Right cardiac atrium (tissue), 5 donors: ENCODE data around the gene ZBTB49. TPM values are rescaled to one million over a fixed set of nuclear protein-coding genes. Genes with fewer than 3 reads are reported as not detected.

ENCODE experiments used
- ATAC-seq, 2 donors: fragments of 200-7000 bp; cut with Tn5 transposase; one replicate each; pipeline versions ENCODE4 v1.8.0 to v1.9.1; 2020; ENCODE audit warnings: moderate library complexity in 2 of 2, mild to moderate bottlenecking in 1 of 2
- DNase-seq, 3 donors: peaks; one replicate each; pipeline ENCODE4 v3.0.0-alpha.2; 2020
- H3K27ac ChIP-seq: one replicate; pipeline ENCODE4 v1.5.1; 2013; ENCODE audit warnings: mild to moderate bottlenecking, low read length, control low read depth, moderate library complexity
- H3K27me3 ChIP-seq: one replicate; pipeline ENCODE4 v1.6.1; 2013; ENCODE audit not compliant: control insufficient read depth, insufficient read depth
- H3K4me1 ChIP-seq: one replicate; pipeline ENCODE4 v1.6.1; 2013; ENCODE audit warnings: low read length; ENCODE audit not compliant: control insufficient read depth, insufficient read depth
- H3K4me3 ChIP-seq: one replicate; pipeline ENCODE4 v1.5.1; 2013; ENCODE audit warnings: low read length, control low read depth
- H3K9me3 ChIP-seq: one replicate; pipeline ENCODE4 v1.6.1; 2013; ENCODE audit warnings: low read length; ENCODE audit not compliant: control insufficient read depth
- WGBS: extraction: QIAGEN DNeasy Blood & Tissue Kit; methylation state at CpG from one replicate; pipeline ENCODE4 v1.1.7; 2013; 5-methylcytosine and 5-hydroxymethylcytosine counted together
- intact Hi-C, 4 donors: fragments of 100-400 bp; cut with DNase I; formaldehyde crosslinking; loops; one replicate each; pipeline versions ENCODE4 v1.11.0 to v1.14.0; 2022 to 2023
- polyA plus RNA-seq: library from polyadenylated mRNA; stranded (reverse); fragments of 200-250 nt; gene quantifications from one replicate; pipeline ENCODE4 v1.2.3, GENCODE V29; 2013
- total RNA-seq, 4 donors: library from RNA; stranded (reverse); fragmentation: NEBNext Ultra II Directional; extraction: Animal tissue kit (Norgen Biotek cat#: 25700); gene quantifications; one replicate each; pipeline ENCODE4 v1.2.1, GENCODE V29; 2021
- donor health status: healthy with polysubstance abuse.
- donor health status: DM: no; HTN: yes; CAD: no.
- donor health status: DM: no; HTN: no; CAD: no.
- donor health status: DM: no; HTN: yes; CAD: no; lungs with severe emphysema.
- donor health status: DM: yes; HTN: yes; CAD: no.

ZBTB49 gene
- total and polyA plus RNA-seq, 5 donors: 2.2 to 6.0 (median 4.6) TPM

DNA sequence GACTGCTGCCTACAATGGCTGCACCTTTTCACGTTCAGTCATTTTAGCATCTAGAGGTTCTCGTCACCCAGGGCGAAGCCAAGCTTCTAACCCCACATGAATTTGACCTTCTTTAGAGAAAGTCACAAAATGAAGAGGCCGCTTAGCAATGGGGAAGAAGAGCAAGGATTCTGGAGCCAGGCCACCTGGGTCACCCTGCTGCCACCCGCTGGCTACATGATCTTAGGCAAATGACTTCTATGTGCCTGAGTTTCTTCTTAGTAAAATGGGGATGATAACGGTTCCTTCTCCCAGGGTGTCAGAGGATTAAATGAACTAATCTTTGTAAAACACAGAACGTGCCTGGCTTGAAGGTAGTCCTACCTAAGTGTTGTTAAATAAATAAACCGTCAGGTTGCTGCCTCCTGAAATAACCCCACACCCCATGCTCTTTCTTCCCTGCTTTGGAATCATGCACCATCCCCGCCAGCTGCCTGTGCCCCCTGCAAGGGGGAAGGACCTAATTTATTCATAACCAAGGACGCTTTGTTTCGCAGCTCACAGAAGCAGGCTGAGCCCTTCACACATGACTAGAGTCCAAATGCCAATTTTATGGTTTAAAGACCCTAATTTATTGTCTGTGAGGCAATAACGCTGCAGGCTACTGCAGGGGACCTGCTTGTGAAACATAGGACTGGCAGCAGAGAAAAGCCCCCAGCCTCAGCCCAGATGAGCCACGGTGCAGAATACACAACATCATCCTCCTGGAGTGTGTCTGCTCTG is 68.2 kb downstream of the ZBTB49 start:
- H3K4me3 ChIP-seq: no peak overlapping the region
- H3K9me3 ChIP-seq: no peaks in the 10 kb centered on the region
- ATAC-seq: no peak
- H3K27me3 ChIP-seq: no peaks in the 10 kb centered on the region
- no peak overlapping the region for H3K27ac ChIP-seq
- DNase-seq: no peak
- WGBS: 76% methylated on average over 13 of the region's 13 CpGs
- intact Hi-C loops: no loop called here
- H3K4me1 ChIP-seq: no peaks in the 10 kb centered on the region

DNA sequence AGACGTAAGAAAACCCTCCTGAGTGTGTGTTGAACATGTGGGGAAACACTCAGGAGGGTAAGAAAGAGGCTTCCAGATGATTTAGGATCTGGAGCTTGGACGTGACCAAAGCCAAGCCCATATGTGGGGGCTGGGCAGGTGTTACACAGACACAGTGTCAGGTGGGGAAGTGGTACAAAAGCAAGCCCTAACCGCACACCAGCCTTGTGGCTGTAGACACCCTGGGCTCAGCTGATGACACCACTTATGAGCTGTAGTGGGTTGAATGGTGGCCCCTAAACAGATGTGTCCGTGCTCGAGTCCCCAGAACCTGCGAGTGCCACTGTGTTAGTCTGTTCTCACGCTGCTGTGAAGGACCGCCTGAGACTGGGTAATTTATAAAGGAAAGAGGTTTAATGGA is 71.8 kb downstream of the ZBTB49 start:
- Histone ChIP-seq H3K27ac (no peak overlapping the region), H3K4me3 (no peak overlapping the region), H3K4me1 (no peaks in the 10 kb centered on the region), H3K27me3 (no peaks in the 10 kb centered on the region), H3K9me3 (no peaks in the 10 kb centered on the region)
- intact Hi-C loops: no loop called here
- WGBS: 84% methylated on average over 8 of the region's 8 CpGs
- ATAC-seq (no peak), DNase-seq (no peak)

DNA sequence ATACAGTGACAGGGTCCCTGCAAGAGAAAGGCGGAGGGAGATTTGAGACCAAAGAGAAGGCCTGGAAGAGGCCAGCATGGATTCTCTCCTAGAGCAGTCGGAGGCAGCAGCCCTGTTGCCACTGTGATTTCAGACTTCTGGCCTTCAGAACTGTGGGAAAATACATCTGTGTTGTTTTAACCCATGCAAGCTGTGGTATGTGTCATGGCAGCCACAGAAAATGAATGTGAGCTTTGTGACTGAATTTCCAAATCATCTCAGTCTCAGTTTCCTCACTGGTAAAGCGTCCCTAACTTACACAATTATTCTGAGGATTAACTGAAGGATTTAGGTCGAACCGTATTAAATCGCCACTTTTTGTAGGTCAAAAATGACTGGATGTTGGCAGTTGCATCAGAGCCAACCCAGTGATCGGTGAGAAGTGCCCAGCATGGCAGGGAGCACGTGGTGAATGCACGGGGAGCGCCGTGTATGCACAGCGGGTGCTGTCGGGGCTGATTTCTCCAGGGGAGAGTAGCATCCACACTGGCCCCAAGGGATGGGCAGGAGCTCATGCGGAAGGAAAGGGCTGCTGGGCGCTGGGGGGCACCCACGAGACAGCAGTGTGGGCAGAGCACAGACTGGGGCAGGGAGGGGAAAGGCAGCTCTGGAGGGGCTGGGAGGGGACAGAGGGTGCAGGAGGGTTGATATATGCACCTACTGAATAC is 73.1 kb downstream of the ZBTB49 start:
- no peaks in the 10 kb centered on the region for H3K4me1 ChIP-seq
- H3K9me3 ChIP-seq: no peaks in the 10 kb centered on the region
- no peak overlapping the region for H3K27ac ChIP-seq
- no peaks in the 10 kb centered on the region for H3K27me3 ChIP-seq
- ATAC-seq (no peak), DNase-seq (no peak)
- WGBS: 70% methylated on average over 16 of the region's 16 CpGs
- intact Hi-C loops: no loop called here
- H3K4me3 ChIP-seq: no peak overlapping the region

DNA sequence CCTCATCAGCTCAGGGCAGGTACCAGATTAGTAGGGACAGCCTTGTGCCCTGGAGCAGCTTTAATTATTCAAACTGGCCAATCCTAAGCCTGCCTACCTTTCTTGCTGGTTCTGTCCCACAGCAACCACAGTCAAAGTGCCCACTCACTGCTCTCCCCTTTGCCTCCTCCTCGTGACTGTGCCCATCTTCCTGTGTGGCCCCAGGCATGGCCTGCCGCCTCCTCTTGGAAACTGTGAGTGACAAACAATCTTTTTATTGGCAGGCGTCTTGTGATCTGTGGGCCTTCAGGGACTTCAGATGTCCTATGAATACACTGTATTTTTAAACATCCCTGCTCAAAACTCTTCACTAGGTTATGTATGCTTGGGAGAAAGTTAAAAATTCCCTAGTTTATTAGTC is 74.0 kb downstream of the ZBTB49 start:
- Histone ChIP-seq H3K4me3 (no peak overlapping the region), H3K9me3 (no peaks in the 10 kb centered on the region), H3K27me3 (no peaks in the 10 kb centered on the region), H3K4me1 (no peaks in the 10 kb centered on the region), H3K27ac (no peak overlapping the region)
- 68% methylated on average over 3 of the region's 3 CpGs for WGBS
- intact Hi-C loops: no loop called here
- no peak for DNase-seq
- no peak for ATAC-seq

DNA sequence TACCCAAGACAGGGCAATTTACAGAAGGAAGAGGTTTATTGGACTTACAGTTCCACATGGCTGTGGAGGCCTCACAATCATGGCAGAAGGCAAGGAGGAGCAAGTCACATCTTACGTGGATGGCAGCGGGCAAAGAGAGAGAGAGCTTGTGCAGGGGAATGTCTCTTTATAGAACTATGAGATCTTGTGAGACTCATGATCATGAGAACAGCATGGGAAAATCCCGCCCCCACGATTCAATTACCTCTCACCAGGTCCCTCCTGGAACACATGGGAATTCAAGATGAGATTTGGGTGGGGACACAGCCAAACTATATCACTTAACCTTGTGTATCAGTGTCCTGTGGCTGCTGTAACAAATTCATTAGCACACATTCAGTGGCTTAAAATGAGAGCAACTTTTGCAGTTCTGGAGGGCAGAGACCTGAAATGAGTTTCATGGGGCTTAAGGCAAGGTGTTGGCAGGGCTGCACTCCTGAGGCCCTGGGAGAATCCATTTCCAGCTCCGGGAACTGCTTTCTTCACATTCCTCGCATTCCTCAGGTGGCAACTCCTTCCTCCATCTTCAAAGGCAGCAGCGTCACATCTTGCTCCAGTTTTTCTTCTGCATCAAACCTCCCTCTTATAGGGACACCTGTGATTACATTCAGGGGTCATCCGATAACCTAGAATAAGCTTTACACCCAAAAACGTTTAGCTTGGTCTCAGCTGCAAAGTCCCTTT is 74.6 kb downstream of the ZBTB49 start:
- WGBS: 73% methylated on average over 9 of the region's 9 CpGs

DNA sequence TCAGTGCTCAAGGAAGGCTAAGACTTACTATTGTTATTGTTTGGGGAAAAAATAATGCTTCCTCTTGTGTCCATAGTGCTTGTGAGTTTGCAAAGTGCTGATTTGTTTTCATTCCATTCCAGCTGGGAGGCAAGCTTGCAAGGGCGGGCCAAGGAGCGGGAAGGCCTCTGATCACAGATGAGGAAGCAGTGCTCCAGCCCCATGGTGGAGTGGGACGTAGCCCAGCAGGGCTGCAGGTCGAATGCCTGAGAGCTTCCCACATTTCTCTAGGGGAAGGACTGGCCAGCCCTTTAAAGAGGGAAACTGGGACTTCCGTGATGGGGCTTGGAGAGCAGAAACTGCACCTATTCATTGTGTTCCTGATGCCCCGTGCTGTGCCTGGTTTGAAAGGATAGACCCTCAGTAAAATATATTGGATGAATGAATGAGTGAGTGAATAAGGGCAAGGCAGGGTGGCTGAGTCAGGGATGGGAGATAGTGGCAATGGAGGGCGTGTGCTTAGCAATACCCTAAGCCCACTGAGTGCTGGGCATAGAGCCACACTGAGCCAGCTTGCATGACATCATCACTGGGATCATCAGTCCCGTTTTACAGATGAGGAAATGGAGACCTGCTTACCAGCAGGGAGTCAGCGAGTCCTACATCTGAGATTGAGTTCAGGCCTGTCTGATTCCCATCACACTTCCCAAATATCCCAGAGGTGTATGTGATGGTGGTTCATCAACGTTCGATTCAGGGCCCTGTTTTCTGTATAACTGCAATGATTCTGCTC is 78.9 kb downstream of the ZBTB49 start:
- WGBS: 73% methylated on average over 11 of the region's 11 CpGs
- no peaks in the 10 kb centered on the region for H3K4me1 ChIP-seq
- intact Hi-C loops: no loop called here
- no peaks in the 10 kb centered on the region for H3K27me3 ChIP-seq
- no peaks in the 10 kb centered on the region for H3K9me3 ChIP-seq
- ATAC-seq: peak in 1 of 2 donors; percentile 59
- no peak overlapping the region for H3K4me3 ChIP-seq
- no peak for DNase-seq
- no peak overlapping the region for H3K27ac ChIP-seq

More for the DNA sequence above, 74.6 kb downstream of the ZBTB49 start:
- Histone ChIP-seq H3K4me1 (no peaks in the 10 kb centered on the region), H3K27ac (no peak overlapping the region), H3K27me3 (no peaks in the 10 kb centered on the region), H3K9me3 (no peaks in the 10 kb centered on the region), H3K4me3 (no peak overlapping the region)
- intact Hi-C loops: no loop called here
- no peak for DNase-seq
- ATAC-seq: no peak

Other genes with a start within 250 kb of the ZBTB49 start
- not detected for gene OTOP1, start 63.3 kb upstream of the ZBTB49 start, total RNA-seq
- gene OTOP1, start 63.3 kb upstream of the ZBTB49 start, polyA plus RNA-seq: not detected
- 10 to 100 TPM; 12.7 to 17.7 (median 15.7) TPM for gene TMEM128, start 42.0 kb upstream of the ZBTB49 start, total RNA-seq
- gene TMEM128, start 42.0 kb upstream of the ZBTB49 start, polyA plus RNA-seq: 20.7 TPM
- gene LYAR, start 97 bp upstream of the ZBTB49 start, total RNA-seq: 10 to 100 TPM; 10.0 to 12.4 (median 11.1) TPM
- gene LYAR, start 97 bp upstream of the ZBTB49 start, polyA plus RNA-seq: 15.0 TPM
- 10 to 100 TPM in 1 of 4 donors, 1 to 10 TPM in 3; 6.2 to 16.2 (median 7.5) TPM for gene NSG1, start 96.9 kb downstream of the ZBTB49 start, total RNA-seq
- 4.9 TPM for gene NSG1, start 96.9 kb downstream of the ZBTB49 start, polyA plus RNA-seq